GM18499 (cell line): Measurements from ENCODE around the gene PARK7.

Experiments
- ATAC-seq: cut with Tn5 transposase; IDR thresholded peaks from one replicate; pipeline ENCODE4 v1.9.1; 2021; ENCODE audit warnings: moderate number of reproducible peaks; ENCODE audit not compliant: insufficient read depth, unreplicated experiment

Gene PARK7

DNA sequence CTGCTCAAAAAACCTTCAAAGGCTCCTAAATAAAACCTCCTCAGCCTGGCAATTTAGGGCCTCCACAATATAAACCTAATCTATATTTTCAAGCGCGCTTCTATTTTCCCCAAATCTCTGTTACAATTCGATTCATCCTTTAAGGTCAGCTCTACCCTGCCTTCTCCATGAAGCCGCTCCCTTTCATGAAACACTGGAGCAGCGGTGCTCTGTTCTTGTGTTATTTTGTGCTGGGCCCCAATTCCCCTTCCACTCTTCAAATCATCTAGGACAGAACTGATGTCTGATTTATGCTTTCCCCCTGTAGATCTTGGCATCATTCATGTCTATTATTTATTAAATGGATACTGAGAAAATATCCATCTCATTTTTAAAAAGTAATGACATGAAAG is 57.7 kb downstream of the PARK7 start:
- no peak for ATAC-seq

DNA sequence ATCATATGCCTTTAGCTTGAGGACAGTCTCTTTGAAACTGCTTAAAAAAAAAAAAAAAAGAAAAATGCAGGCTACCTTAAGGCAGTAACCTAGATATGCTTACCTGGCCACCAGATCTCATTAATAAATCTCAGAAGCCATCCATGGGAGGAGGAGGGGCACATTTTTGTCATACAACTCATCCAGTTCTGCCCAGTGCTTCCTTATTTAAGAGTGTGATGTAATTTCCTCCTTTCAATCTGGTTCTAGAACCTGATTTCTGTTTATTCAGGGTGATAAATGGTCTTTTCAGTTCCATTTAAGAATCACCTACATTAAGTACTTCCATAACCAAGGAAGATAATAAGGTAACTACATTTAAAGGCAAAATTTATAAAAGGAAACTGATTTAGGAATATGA is 58.5 kb downstream of the PARK7 start:
- no peak for ATAC-seq

DNA sequence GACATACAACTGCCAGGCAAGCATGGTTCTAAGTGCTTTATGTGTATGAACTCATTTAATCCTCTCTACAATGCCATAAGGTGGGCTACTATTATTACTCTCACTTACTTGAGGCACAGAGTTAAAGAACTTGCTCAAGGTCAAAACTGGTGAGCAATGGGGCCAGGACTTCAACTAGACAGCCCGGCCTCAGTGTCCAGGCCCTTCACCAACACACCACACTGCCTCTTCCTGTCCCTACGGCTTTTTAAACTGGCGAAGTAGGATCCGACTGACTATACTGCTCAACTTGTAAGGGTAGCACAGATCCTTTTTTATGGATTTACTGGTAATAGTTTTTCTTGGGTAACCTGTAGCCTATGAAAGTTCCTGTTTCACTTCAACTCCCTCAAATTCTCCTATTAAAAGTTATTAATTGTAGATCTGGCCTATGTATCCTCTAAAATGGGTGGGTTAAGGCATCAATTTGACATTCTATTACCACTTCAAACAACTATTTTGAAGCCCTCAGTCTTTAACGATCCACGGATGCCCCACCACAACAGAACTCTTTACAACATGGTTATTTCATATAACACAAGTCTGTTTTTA is 60.3 kb downstream of the PARK7 start:
- no peak for ATAC-seq

DNA sequence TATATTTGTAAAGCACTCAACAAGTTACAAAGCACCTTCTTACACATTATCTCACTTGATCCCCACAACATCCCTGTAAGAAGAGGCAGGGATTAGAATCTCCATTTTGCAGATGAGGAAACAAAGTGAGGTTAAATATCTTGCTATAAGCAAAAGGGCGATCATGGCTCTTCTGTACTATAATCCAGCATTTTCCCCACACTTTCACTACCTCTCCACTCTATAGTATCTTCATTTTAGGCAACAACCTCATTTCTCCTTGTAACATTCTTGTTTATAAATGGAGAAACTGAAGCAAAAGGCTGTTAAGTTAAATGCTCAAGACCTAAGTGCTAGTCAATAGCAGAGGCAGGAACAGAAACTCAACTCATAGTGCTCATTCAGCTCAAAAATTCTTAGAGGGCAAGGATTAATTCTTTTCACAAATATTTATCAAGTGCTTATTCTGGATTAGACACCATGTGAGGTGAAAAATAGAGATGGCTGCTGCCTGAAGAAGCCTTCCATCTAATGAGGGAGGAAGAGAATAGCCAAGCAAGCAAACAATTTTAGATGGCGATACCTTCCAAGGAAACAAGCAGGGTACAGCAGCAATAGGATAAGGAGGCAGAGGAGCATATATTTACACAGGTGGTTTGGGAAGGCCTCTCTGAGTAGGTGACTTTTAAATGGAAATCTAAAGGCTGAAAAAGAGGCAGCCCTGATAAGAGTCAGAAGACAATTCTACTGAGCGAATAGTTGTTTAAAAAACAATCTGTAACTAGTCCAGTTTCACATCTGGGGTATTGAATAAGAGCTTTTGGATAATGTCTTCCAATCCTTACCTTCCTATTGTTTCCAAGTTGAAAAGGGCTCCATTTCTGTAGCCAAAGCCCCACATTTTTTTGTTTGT is 61.1 kb downstream of the PARK7 start:
- no peak for ATAC-seq

DNA sequence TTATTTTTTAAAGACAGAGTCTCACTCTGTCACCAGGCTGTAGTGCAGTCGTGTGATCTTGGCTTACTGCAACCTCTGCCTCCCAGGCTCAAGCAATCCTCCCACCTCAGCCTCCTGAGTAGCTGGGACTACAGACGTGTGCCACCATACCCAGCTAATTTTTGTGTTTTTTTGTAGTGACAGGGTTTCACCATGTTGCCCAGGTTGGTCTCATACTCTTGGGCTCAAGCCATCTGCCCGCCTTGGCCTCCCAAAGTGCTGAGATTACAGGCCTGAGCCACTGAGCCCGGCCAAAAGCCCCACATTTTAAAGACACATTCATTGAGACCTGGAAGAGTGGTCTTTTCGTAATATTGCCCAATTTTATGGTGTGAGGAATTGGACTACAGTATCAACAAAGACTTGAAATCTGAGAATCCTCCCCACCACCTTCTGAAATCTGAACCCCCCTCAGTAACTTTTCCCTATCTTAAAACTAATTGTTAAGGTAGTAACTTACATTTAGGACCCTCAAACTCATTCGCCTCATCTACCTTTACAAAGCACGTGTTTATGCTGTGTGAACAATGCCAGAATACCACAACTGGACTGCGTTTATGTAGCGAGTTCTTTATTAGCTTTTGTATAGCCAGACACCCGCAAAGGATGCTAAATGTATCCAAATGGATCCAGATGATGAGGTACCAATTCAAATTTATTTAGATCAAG is 61.9 kb downstream of the PARK7 start:
- ATAC-seq, result no peak

DNA sequence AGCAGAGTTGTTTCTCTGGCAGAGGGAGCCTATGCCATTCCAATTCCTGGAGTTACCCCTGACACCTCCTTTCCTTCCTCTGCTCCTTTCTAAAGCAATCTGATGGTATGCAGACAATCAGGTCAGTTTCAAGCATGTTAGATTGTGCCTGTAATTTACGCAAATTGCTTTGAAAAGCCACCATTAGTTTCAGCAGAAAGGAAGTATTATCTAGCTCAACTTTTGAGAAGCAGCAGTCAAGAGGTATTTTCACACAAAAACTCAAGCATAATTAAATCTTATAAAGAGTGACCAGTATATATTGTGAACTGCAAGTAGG is 62.4 kb downstream of the PARK7 start:
- ATAC-seq, result no peak

DNA sequence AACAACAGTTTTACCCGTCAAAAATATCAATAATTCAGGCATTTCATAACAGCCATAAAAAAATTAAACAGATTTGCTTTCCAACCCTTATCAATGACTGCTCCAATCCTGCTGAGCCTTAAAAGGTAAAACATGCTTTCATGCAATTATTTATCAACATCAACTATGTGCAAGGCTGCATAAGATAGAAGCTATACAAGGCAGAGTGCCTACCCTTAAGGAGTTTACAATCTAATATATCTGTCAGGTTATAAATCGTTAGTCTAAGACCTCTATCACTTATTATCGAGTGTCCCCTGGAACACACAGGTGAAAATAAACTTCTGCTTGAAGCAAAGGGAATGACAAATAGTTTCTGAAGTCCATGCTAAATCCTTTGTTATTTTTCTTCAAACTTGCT is 62.8 kb downstream of the PARK7 start:
- ATAC-seq, result no peak

DNA sequence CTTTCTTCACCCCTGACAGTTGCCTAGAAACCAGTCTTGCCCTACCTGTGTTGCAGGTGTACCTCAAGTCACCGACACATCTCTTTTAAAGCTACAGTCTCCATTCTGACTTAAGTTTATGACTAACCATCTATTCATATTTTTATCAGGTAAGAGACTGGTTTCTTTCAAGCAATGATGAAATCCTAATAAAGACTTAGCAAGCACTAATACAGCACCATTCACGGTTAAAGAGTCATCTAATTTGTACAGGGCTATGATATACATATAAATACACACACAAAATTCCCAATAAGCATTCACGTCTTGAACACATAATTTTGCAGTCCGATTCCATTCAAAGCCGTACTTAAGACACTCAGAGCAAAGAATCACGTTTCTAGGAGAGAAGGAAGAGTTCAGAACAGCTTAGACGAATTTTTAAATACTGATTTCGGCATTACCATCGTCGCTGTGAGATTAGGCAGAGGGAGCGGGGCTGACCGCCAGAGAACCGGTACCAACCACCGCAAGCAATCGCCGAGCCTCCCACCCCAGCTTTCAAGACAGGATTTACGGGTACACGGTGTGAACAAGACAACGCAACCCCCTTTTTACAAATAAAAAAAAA is 63.7 kb downstream of the PARK7 start:
- ATAC-seq, result no peak

DNA sequence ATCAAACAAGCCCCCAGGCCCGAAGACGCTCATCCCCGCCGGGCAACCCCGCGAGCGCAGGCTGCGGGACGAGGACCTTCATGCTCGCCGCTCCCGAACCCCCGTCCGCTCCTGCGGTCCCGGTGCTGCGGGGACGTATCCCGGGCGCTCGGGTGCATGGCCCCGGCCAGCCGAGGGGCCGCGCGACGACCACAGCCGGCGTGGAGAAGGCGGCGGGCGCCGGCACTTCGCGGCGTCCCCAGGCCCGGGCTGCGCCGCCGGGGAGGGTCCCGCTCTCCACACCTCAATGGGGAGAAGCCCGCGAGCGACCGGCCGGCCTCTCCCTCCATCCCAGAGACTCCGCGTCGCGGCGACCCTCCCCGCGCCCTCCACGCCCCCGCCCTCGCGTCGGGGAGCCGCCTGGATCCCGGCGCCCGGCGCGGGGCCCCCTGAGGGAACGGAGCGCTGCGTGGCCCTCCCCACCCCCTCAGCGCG is 64.2 kb downstream of the PARK7 start:
- ATAC-seq, result no peak

DNA sequence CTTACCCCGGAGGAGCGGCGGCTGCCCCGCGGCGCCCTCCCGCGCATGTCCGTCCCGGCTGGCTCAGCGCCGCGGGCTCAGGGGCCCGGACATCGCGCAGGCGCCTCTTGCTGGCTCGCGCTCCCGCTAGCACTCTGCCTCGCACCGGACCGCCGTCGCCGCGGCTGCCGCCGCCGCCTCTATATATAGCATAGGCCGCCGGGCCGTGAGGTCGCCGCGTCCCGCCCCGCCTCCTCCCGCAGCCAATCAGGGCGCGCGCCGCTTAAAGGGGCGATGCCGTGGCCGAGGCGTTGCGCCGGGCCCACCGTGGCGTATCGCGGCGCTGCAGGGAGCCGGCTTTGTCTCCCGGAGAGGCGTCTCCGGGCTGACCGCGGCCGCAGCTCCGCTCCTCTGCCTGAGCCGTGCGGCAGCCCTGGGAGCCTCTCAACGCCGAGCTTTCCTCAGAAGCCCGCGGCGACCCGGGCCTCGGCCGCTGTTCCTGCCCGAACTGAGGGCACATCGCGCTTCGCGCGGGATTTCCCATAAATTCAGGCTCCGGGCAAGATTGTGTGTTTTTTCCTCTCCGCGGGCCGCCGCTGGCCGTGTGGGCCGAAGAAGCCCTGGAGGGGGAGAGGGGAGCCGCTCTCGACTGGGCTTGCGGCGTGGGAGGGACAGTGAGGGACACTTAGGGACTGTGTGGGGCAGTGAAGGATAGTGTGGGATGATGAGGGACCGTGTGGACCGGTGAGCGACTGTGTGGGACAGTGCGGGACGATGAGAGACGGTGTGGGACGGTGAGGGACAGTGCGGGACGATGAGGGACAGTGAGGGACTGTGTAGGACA is 64.9 kb downstream of the PARK7 start, which contains the start of gene ERRFI1:
Gene ERRFI1 (minus strand): TSS at position 157 of the 823 bp plus-strand sequence. CDS start 10,690 bp downstream, outside the sequence.
- no peak for ATAC-seq

DNA sequence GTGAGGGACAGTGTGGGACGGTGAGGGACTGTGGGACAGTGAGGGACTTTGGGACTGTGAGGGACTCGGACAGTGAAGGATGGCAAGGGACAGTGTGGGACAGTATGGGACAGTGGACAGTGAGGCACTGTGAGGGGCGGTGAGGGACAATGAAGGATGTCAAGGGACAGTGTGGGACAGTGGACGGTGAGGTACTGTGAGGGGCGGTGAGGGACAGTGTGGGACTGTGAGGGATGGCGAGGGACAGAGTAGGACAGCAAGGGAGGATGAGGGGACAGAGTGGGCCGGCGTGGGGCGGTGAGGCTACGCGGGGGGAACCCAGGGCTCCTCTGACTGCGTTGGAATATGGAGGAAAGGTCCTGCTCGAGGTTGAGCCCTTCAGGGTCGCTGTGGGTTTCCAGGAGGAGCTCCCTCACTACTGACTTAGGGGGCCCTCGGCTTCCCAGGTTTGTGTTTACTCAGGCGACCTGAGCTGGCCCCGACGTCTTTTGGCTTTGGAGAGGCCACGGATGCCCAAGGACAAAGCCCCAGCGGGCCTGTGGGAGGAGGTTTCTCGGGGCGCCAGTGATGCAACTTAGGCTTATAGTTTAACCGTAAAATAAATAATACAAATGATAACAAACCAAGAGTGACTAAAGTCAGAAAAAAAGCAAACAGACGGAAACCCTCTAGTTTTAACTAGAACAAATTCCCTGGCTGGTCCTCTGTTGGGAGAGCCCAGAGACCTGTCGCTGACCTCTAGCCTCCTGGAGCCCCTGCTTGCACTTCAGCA is 65.7 kb downstream of the PARK7 start:
- ATAC-seq, result no peak

DNA sequence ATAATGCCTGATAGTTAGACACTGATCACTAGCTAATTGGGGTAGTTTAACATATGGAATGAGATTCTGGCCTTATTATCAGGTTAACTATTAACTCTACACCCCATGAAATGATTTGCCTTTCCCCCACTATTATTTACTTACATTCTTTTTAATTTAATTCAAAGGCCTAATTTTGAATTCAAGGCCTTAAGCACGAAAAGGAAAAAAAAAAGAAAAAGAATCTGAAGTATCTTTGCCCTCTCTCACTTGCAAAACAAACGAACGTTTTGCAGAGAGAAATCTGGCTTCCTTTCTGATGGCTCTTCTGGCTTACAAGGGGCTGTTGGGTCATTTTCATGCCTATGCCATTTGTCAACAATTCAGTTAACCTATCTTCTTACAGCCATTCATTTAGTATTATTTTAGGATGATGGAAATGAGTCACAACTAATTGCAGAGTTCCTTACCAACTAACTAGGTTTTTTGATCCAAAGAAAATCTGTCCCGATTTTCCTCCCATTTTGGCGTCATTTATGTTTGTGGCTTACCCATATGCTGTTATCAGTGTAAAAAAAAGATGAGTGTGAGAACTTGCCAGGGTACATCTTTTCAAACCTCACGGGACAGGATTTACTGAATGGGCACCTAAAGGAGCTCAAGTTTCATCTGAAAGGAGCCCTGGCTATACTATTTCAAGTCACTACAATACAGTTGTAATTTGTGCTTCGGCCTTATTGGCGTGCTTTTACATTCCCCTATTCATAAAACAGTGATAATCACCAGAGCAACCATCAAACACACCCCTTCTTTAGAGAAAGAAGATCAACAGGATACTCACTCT is 66.4 kb downstream of the PARK7 start:
- ATAC-seq, result no peak

DNA sequence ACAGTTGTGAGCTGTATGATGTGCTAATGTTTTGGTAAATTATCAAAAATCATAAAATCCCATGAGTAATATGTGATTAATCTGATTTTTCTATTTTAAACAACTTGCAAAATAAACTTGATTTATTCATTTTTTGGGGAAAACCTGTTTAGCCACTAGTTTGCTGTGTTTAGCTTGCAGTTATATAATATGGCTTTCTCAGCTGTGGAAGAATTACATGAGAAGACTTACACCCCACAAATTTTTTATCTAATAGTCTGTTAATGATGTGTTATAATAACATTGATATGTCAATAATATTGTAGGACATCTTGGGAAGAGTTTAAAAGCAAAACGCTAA is 67.0 kb downstream of the PARK7 start:
- ATAC-seq, result no peak

DNA sequence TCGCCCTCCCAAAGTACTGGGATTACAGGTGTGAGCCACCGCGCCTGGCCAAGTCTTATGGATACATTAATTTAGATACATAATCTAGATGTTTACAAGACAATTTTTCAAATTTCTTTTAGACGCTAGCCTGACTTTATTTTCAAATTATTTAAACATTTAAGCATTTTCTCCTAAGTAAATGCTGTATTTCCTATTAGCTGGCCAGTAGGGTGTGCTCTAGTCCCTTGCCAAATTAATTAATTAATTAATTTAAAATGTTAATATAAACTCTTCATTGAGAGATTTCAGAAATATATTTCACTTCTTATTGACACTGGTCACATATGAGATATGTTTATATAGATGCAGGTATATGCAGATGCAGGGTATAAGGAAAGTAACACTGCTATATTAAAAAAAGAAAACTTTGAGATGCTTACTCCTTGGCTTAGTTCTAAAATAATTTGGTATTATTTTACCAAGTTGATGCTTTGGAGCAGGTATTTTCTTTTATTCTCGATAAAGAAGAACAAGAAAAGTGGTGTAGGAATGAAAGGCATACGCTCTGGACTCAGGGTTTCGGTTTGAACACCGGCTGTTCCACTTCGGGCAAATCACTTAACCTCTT is 69.8 kb downstream of the PARK7 start:
- no peak for ATAC-seq

DNA sequence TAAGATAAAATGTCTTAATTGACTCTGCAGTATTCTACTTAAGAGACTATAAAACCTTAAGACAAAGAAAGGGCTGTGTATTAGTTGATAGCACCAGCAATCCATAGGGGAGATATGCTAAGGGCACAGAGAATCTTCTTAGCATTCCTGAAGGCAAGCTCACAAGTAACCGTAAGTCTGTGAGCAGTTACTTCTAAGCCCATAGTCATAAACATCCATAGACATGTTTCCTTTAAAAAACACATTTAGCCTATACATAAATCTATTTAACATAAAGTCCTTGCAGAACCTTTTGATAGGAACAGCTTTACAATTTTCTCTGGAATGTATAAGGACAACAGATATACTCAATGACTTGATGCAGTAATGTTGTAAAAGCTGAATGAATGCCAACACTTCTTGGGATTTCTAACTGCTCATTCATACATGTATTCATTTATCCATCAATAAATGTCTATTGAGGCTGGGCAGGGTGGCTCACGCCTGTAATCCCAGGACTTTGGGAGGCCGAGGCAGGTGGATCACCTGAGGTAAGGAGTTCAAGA is 70.9 kb downstream of the PARK7 start:
- no peak for ATAC-seq

DNA sequence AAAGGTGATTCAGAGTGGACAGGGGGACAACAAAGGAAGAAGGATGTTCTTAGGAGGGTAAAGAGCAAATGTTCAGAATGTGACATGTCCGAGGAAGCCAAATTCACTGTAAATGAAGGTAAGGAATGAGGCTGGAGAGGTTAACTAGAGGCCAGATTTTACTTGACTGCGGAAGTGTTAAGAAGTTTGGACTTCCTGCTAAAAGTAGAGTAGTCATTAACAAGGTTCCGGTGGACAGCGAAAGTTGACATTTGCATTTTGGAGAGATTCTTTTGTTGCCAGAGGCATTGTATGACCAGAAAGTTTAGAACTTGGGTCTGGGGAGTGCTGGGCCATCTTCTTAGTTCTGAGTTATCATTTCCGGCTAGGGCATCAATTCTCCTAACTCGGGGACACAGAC is 71.8 kb downstream of the PARK7 start:
- no peak for ATAC-seq
